ENCODE measurements around the gene TDRD3. TPM values are rescaled to one million over a fixed set of nuclear protein-coding genes. Genes with fewer than 3 reads are reported as not detected.

Gene TDRD3
- total RNA-seq, 6 donors from 2014 or later = 16.0 to 56.4 (median 25.8) TPM

DNA sequence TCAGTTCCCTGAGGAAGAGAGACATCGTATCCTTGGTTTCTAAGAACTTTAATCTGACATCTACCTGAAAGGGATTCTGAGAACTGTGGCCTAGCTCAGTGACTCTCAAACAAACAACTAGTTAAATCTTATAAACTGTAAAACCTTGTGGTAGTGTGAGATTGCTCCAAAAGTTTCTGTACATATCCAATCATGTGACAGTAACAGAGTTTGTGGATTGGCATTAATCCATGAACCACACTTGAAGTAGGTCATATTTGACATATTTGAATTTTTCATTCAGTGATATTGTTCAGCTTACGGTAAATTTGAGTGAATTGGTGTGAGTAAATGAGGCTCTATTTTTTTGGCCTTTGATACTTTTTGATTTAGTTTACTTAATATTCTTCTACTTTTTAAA is 15.0 kb downstream of the TDRD3 start:
- ATAC-seq (ENCODE audit: low FRiP score in 2 of 2) = no peak
- Histone ChIP-seq H3K36me3 (no peaks in the 10 kb centered on the region), H3K9me3 (no peaks in the 10 kb centered on the region), H3K27ac (no peak overlapping the region), H3K27me3 (no peaks in the 10 kb centered on the region), H3K4me1 (peaks cover 4 to 17% (median 10%) of the 10 kb centered on the region in 4 donors), H3K4me3 (no peak overlapping the region)
- WGBS, 2 donors = 51 to 60% methylated on average over 2 of the region's 2 CpGs
- TF ChIP-seq EP300 (IDR thresholded peaks at IDR 0.05) (no peak), POLR2AphosphoS5 (IDR thresholded peaks at IDR 0.05) (no peak), POLR2A (IDR thresholded peaks at IDR 0.05) (no peak)
- TF ChIP-seq, protein P1, sequence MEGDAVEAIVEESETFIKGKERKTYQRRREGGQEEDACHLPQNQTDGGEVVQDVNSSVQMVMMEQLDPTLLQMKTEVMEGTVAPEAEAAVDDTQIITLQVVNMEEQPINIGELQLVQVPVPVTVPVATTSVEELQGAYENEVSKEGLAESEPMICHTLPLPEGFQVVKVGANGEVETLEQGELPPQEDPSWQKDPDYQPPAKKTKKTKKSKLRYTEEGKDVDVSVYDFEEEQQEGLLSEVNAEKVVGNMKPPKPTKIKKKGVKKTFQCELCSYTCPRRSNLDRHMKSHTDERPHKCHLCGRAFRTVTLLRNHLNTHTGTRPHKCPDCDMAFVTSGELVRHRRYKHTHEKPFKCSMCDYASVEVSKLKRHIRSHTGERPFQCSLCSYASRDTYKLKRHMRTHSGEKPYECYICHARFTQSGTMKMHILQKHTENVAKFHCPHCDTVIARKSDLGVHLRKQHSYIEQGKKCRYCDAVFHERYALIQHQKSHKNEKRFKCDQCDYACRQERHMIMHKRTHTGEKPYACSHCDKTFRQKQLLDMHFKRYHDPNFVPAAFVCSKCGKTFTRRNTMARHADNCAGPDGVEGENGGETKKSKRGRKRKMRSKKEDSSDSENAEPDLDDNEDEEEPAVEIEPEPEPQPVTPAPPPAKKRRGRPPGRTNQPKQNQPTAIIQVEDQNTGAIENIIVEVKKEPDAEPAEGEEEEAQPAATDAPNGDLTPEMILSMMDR (IDR thresholded peaks at IDR 0.05) = no peak
- DNase-seq = no peak

DNA sequence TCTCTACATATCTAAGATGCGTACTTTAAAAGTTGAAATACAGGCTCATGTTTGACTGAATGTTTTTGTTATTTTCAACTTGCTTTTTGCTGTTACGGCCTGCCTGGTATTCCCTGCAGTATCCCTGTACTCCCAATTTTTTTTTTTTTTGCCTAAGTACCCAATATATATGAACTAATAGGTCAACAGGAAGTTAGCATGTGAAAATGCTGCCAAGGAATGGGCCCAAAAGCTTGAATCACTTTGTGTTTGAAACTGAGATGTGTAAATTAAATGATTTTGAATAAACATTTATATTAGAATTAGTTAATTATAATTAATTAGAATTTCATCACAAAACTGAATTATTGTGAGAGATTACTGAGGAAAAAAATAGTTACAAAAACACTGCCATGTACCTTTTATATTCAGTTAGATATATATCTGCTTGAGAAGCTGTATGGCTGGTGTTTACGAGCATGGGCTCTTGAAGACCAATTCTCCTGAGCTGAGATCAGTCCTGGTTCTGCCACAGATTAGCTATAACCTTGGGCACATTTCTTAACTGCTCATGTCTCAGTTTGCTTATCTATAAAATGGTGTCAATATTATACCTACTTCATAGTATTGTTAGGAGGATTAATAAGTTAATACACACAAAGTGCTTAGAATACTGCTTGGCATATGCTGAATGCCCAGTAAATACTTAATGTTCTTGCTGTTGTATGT is 16.0 kb downstream of the TDRD3 start:
- Histone ChIP-seq H3K9me3 (no peaks in the 10 kb centered on the region), H3K27me3 (no peaks in the 10 kb centered on the region), H3K4me3 (no peak overlapping the region), H3K4me1 (peaks cover 4 to 17% (median 10%) of the 10 kb centered on the region in 4 donors), H3K36me3 (no peaks in the 10 kb centered on the region), H3K27ac (no peak overlapping the region)
- TF ChIP-seq POLR2AphosphoS5 (IDR thresholded peaks at IDR 0.05) = no peak
- TF ChIP-seq POLR2A (IDR thresholded peaks at IDR 0.05) = no peak
- TF ChIP-seq, protein P1 (IDR thresholded peaks at IDR 0.05) = no peak
- 96 to 97% methylated on average over 3 of the region's 3 CpGs for WGBS, 2 donors
- no peak for DNase-seq
- no peak for ATAC-seq (ENCODE audit: low FRiP score in 2 of 2)

DNA sequence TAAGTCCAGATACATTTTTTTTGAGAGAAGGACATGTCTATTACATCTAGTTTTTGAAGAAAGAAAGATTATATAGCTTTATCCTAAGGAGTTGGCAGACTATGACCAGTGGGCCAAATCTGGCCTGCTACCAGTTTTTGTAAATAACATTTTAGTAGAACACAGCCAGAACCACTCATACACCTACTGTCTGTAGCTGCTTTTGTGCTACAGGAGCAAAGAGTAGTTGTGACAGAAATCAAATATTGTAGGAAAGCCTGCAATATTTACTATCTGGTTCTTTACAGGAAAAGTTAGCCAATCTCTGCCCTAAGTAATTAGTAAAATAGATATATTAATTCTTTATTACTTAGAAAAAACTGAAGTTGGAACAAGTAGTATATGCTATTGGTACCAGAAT is 17.2 kb downstream of the TDRD3 start:
- no peak for DNase-seq
- Histone ChIP-seq H3K27me3 (no peaks in the 10 kb centered on the region), H3K4me1 (peaks cover 4 to 17% (median 10%) of the 10 kb centered on the region in 4 donors), H3K9me3 (no peaks in the 10 kb centered on the region), H3K27ac (no peak overlapping the region), H3K4me3 (no peak overlapping the region), H3K36me3 (no peaks in the 10 kb centered on the region)
- no peak for ATAC-seq (ENCODE audit: low FRiP score in 2 of 2)
- no peak for TF ChIP-seq POLR2A (IDR thresholded peaks at IDR 0.05)
- TF ChIP-seq, protein P1 (IDR thresholded peaks at IDR 0.05) = no peak
- no peak for TF ChIP-seq POLR2AphosphoS5 (IDR thresholded peaks at IDR 0.05)
- TF ChIP-seq EP300 (IDR thresholded peaks at IDR 0.05) = no peak

GRCh38 chr13:60417734-60418133 is 20.7 kb downstream of the TDRD3 start:
- H3K36me3 ChIP-seq = no peaks in the 10 kb centered on the region
- no peaks in the 10 kb centered on the region for H3K27me3 ChIP-seq
- no peak overlapping the region for H3K27ac ChIP-seq
- H3K9me3 ChIP-seq = no peaks in the 10 kb centered on the region
- WGBS, 2 donors = 92 to 98% methylated on average over 2 of the region's 2 CpGs
- H3K4me1 ChIP-seq = peaks cover 0 to 9% (median 4%) of the 10 kb centered on the region in 4 donors
- TF ChIP-seq, protein P1 (IDR thresholded peaks at IDR 0.05) = no peak
- TF ChIP-seq POLR2A (IDR thresholded peaks at IDR 0.05) (no peak), POLR2AphosphoS5 (IDR thresholded peaks at IDR 0.05) (no peak), EP300 (IDR thresholded peaks at IDR 0.05) (no peak)
- ATAC-seq (ENCODE audit: low FRiP score in 2 of 2) (no peak), DNase-seq (no peak)
- H3K4me3 ChIP-seq = no peak overlapping the region

GRCh38 chr13:60418954-60419353 is 21.9 kb downstream of the TDRD3 start:
- H3K4me3 ChIP-seq = no peak overlapping the region
- 62 to 66% methylated on average over 2 of the region's 2 CpGs for WGBS, 2 donors
- no peaks in the 10 kb centered on the region for H3K9me3 ChIP-seq
- peaks cover 0 to 7% (median 1%) of the 10 kb centered on the region in 4 donors for H3K4me1 ChIP-seq
- TF ChIP-seq EP300 (IDR thresholded peaks at IDR 0.05) (no peak), POLR2A (IDR thresholded peaks at IDR 0.05) (no peak), POLR2AphosphoS5 (IDR thresholded peaks at IDR 0.05) (no peak)
- TF ChIP-seq, protein P1 (IDR thresholded peaks at IDR 0.05) = no peak
- no peak for ATAC-seq (ENCODE audit: low FRiP score in 2 of 2)
- H3K27ac ChIP-seq = no peak overlapping the region
- no peaks in the 10 kb centered on the region for H3K27me3 ChIP-seq
- no peaks in the 10 kb centered on the region for H3K36me3 ChIP-seq
- no peak for DNase-seq
